Choroid plexus epithelial cell (primary cell): Measurements from ENCODE around the gene AGXT.

Experiments used
- DNase-seq: peaks from one replicate; pipeline ENCODE4 v3.0.0-alpha.2; 2010; ENCODE audit warnings: low read depth
- H3K4me3 ChIP-seq: 2 replicates; pipeline ENCODE4 v1.5.1; 2011; ENCODE audit warnings: low read depth, mild to moderate bottlenecking, control low read depth, low read length, moderate library complexity
- CTCF ChIP-seq: conservative IDR thresholded peaks from 2 replicates; pipeline ENCODE4 v1.5.1; 2011; ENCODE audit warnings: low read depth, mild to moderate bottlenecking, control low read depth, inconsistent platforms, low read length, moderate library complexity

The AGXT gene

DNA sequence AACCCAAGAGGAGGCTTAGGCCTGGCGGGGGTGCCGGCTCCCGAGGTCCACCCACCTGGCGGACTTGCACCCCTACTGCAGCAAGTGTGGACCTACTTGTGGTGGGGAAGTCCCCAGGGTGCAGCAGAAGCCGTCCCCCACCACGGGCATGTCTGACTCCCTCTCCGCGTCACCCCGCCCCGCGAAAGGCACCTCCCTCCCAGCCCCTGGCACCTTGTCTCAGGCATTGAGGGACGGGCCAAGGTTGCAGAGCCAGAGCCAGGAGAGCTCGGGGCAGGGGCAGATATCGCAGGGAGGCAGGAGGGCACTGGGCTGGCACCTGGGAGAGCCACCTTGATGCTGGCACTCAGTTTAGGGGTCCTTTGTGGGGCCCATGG is 56.6 kb downstream of the AGXT start:
- DNase-seq = no peak
- H3K4me3 ChIP-seq = no peak overlapping the region
- TF ChIP-seq CTCF = no peak

GRCh38 chr2:240925568-240926515 is 57.2 kb downstream of the AGXT start:
- H3K4me3 ChIP-seq = no peak overlapping the region
- no peak for DNase-seq
- TF ChIP-seq CTCF = no peak

DNA sequence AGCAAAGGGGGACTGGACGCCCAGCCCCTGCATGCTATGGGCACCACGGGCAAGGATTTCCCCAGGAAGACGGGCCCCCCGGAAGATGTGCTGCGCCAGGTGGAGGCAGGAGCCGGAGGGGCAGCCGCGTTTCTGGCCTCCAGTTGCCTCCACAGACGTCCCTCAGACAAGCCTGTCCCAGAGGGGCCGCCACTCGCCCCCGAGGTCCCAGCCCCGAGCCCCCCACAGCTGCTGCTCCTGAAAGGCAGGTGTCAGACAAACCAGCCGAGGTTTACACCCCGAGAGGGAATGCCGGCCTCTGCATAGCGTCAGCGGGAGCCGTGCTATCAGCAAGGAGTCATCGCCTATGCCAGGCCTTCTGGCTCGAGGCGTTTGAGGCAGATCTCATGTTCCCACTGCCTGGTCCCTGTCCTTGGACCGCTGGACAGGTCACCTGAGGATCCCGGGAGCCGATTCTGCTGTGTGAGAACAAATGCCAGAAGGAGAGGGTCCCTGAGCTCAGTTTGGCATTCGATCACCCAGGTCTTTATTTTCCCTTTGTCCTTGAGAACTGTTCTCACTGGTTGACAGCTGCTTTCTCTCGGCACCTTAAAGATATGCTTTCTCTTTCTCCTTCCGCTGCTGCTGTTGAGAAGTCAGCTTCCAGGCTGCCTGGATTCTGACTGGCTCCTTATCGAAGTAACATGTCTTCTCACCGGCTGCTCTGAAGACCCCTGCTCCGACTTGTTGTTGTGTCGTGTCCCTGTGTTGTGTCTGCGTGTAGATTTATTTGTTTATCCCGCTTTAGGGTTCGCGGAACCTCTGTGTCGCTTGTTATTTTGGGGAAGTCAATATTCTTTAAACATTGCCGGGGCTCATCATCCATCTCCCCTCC is 58.1 kb downstream of the AGXT start:
- DNase-seq = no peak
- no peak for TF ChIP-seq CTCF
- no peak overlapping the region for H3K4me3 ChIP-seq

DNA sequence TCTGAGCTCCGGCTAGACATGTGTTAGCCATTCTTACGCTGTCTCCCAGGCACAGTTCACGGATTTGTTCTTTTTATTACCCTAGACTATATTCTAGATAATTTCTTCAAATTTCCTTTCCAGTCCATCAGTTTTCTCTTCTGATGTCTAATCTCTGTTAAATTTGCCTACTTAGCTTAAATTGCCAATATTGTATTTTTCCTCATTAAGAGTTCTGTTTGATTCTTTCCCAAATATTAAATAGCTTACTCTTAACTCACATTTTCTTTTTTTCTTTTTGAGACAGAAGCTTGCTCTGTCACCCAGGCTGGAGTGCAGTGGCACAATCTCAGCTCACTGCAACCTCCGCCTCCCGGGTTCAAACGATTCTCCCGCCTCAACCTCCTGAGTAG is 58.8 kb downstream of the AGXT start:
- no peak for DNase-seq
- H3K4me3 ChIP-seq = no peak overlapping the region
- no peak for TF ChIP-seq CTCF

GRCh38 chr2:240928476-240929363 is 60.1 kb downstream of the AGXT start:
- no peak for TF ChIP-seq CTCF
- H3K4me3 ChIP-seq = no peak overlapping the region
- DNase-seq = no peak

GRCh38 chr2:240929364-240930095 is 60.9 kb downstream of the AGXT start:
- no peak overlapping the region for H3K4me3 ChIP-seq
- TF ChIP-seq CTCF = no peak
- DNase-seq = no peak
